ENCODE results near the gene EFCAB12. TPM values are rescaled to one million over a fixed set of nuclear protein-coding genes. Genes with fewer than 3 reads are reported as not detected.
A peak's percentile ranks its signal among the peaks of the same experiment; 100 is the strongest.

Gene EFCAB12
- total and polyA plus RNA-seq, 2 of the 4 experiments (the other 2 are of a cell fraction) = under 0.01 to 0.17 TPM

- H2BK5ac ChIP-seq (ENCODE audit: low read depth, low read length, poor library complexity, severe bottlenecking) = no peak overlapping the region
- 0 out of 2 replicates have a peak overlapping the region, but pooled peaks have one; percentile 1 for H3K27ac ChIP-seq (ENCODE audit: insufficient read depth, low read length)
- H3K14ac ChIP-seq (replicated peaks; ENCODE audit: low read depth, low read length) = no peak overlapping the region; the same call in 1 of the 2 replicates
- peak overlapping the region in 1 of 2 experiments; percentile 22; a peak in 1 of 4 replicates for H4K8ac ChIP-seq (ENCODE audit: low read depth in 2 of 2, low read length in 2 of 2)
- peaks cover 18% of the 10 kb centered on the region for H3K4me1 ChIP-seq (ENCODE audit: control insufficient read depth, insufficient read depth, low read length)
- no peaks in the 10 kb centered on the region for H3K27me3 ChIP-seq (ENCODE audit: control insufficient read depth, insufficient read depth, low read length)
- dilution Hi-C loops (cut with HindIII; ENCODE audit: low sequenced_read_pairs, unreplicated experiment) = no loop called here
- 100% methylated on average over 3 of the region's 10 CpGs; no CpG with 5 or more reads in 1 of the 2 experiments for WGBS, 2 experiments (ENCODE audit: extremely low coverage in 2 of 2, insufficient read length in 1 of 2)
- peaks cover 23% of the 10 kb centered on the region for H3K36me3 ChIP-seq (ENCODE audit: control insufficient read depth, insufficient read depth, low read length)
- CTCF ChIA-PET = no interaction called here
- no peak overlapping the region for H3K4me3 ChIP-seq (ENCODE audit: insufficient read depth, low read depth, low read length)
- no peak overlapping the region for H3K56ac ChIP-seq (ENCODE audit: extremely low read depth, insufficient read depth, low read length)
- no peak overlapping the region for H3K18ac ChIP-seq (ENCODE audit: low read depth, low read length)
- no peak overlapping the region for H3K9ac ChIP-seq (ENCODE audit: low read depth, low read length)
- no peak overlapping the region for H2AK9ac ChIP-seq (replicated peaks; ENCODE audit: low read depth, low read length, poor library complexity)
- H2BK120ac ChIP-seq (ENCODE audit: low read depth, low read length) = peak overlapping the region; percentile 27; the same call in 1 of the 2 replicates
- no peaks in the 10 kb centered on the region for H3K9me3 ChIP-seq (ENCODE audit: control insufficient read depth, insufficient read depth, low read length)
- intact Hi-C loops (cut with micrococcal nuclease) = no loop called here
- H4K91ac ChIP-seq (ENCODE audit: insufficient read depth, low read depth, low read length) = peak overlapping the region; percentile 64
- H3K4me2 ChIP-seq (ENCODE audit: low read depth, low read length) = no peak overlapping the region
- no peak overlapping the region for H2BK20ac ChIP-seq (ENCODE audit: low read depth, low read length)
- ATAC-seq (ENCODE audit: low read depth) = no peak
- in situ Hi-C loops (cut with MboI; ENCODE audit: low sequenced_read_pairs) = loop anchor here (5.0 to 25.0 kb wide), 2 partner anchors 95 to 225 kb away; partner anchors contain the start of gene PLXND1
- DNase-seq = no peak
- peaks cover 5% of the 10 kb centered on the region; the same call in 1 of the 2 replicates for H4K20me1 ChIP-seq (ENCODE audit: insufficient read depth, low read length)
- H3K9me1 ChIP-seq (ENCODE audit: insufficient read depth, low read length) = peaks cover 18% of the 10 kb centered on the region
- H2AFZ ChIP-seq (replicated peaks; ENCODE audit: low read length, poor library complexity) = no peak overlapping the region
- H2AK5ac ChIP-seq (ENCODE audit: low read depth, low read length) = peak overlapping the region; percentile 59
- no peak overlapping the region for H4K5ac ChIP-seq (ENCODE audit: low read depth, low read length)
- H2BK15ac ChIP-seq (ENCODE audit: low read depth, low read length) = peak overlapping the region; percentile 98; the same call in 1 of the 3 replicates
- H3K79me1 ChIP-seq (ENCODE audit: low read depth in 1 of 2, low read length in 2 of 2) = peaks cover 16 to 45% of the 10 kb centered on the region in 2 experiments; a peak in 3 of 4 replicates
- no peak for TF ChIP-seq MXI1 (IDR thresholded peaks at IDR 0.05; ENCODE audit: borderline replicate concordance, low read depth, low read length)
- no peak for TF ChIP-seq RAD21 (IDR thresholded peaks at IDR 0.05; ENCODE audit: low read length)
- no peak for TF ChIP-seq CEBPB (IDR thresholded peaks at IDR 0.05; ENCODE audit: low read depth, low read length)
- TF ChIP-seq, protein P1, sequence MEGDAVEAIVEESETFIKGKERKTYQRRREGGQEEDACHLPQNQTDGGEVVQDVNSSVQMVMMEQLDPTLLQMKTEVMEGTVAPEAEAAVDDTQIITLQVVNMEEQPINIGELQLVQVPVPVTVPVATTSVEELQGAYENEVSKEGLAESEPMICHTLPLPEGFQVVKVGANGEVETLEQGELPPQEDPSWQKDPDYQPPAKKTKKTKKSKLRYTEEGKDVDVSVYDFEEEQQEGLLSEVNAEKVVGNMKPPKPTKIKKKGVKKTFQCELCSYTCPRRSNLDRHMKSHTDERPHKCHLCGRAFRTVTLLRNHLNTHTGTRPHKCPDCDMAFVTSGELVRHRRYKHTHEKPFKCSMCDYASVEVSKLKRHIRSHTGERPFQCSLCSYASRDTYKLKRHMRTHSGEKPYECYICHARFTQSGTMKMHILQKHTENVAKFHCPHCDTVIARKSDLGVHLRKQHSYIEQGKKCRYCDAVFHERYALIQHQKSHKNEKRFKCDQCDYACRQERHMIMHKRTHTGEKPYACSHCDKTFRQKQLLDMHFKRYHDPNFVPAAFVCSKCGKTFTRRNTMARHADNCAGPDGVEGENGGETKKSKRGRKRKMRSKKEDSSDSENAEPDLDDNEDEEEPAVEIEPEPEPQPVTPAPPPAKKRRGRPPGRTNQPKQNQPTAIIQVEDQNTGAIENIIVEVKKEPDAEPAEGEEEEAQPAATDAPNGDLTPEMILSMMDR (conservative IDR thresholded peaks at IDR 0.05; ENCODE audit: low read depth, low read length) = no peak
- TF ChIP-seq SMC3 (IDR thresholded peaks at IDR 0.05; ENCODE audit: low read depth, low read length) = no peak
- TF ChIP-seq CHD1 (IDR thresholded peaks at IDR 0.05; ENCODE audit: low read depth, low read length) = no peak
- TF ChIP-seq, protein P2, sequence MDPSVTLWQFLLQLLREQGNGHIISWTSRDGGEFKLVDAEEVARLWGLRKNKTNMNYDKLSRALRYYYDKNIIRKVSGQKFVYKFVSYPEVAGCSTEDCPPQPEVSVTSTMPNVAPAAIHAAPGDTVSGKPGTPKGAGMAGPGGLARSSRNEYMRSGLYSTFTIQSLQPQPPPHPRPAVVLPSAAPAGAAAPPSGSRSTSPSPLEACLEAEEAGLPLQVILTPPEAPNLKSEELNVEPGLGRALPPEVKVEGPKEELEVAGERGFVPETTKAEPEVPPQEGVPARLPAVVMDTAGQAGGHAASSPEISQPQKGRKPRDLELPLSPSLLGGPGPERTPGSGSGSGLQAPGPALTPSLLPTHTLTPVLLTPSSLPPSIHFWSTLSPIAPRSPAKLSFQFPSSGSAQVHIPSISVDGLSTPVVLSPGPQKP (IDR thresholded peaks at IDR 0.05; ENCODE audit: borderline replicate concordance, low read depth, low read length) = no peak
- TF ChIP-seq NFE2L2 (IDR thresholded peaks at IDR 0.05; ENCODE audit: low read depth, low read length) = no peak
- no peak for TF ChIP-seq RFX5 (IDR thresholded peaks at IDR 0.05; ENCODE audit: low read depth, low read length)
- no peak for TF ChIP-seq POLR2A (IDR thresholded peaks at IDR 0.05; ENCODE audit: low read depth, low read length)
- no peak for TF ChIP-seq MAFK (IDR thresholded peaks at IDR 0.05; ENCODE audit: low read depth, low read length)
- TF ChIP-seq RCOR1 (IDR thresholded peaks at IDR 0.05; ENCODE audit: insufficient replicate concordance, low read length) = no peak
- TF ChIP-seq FOS (IDR thresholded peaks at IDR 0.05; ENCODE audit: low read depth, low read length) = no peak
- TF ChIP-seq BHLHE40 (IDR thresholded peaks at IDR 0.05; ENCODE audit: low read depth, low read length) = no peak
- TF ChIP-seq, protein P3, sequence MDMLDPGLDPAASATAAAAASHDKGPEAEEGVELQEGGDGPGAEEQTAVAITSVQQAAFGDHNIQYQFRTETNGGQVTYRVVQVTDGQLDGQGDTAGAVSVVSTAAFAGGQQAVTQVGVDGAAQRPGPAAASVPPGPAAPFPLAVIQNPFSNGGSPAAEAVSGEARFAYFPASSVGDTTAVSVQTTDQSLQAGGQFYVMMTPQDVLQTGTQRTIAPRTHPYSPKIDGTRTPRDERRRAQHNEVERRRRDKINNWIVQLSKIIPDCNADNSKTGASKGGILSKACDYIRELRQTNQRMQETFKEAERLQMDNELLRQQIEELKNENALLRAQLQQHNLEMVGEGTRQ (IDR thresholded peaks at IDR 0.05; ENCODE audit: low read depth, low read length) = no peak
- H3K23ac ChIP-seq (ENCODE audit: low read depth, low read length) = no peak overlapping the region
- POLR2A ChIA-PET (ENCODE audit: unreplicated experiment) = no interaction called here
- no TSS peak for BruUV-seq (replicated peaks)
- H3K4ac ChIP-seq (ENCODE audit: low read depth, low read length) = peak overlapping the region; percentile 64
Measured at GRCh38 chr3:129386984-129387383, 41.5 kb downstream of the EFCAB12 start.
